Measurements from ENCODE around the gene TMEM106B.

TMEM106B gene

DNA sequence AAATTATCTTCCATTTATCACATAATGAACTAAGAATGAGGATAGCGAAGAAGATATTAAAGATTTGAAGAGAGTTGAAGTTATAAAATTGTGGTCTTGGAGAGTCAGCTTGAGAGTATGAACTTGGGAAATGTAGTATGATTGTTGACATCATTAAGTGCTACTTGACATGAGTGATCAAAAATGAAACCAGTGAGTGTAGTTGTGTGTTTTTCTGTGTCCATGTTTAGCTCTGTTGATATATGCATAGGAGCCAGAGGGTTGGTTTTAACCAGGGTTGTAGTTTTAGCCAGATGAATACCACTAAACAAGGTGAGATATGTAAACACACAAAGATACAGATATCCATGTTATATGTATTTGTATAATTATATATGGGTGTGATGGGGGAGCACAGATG, 6.2 kb downstream of the TMEM106B start:
- Histone ChIP-seq H3K36me3 (ENCODE audit: control insufficient read depth, low read length) (peaks cover 42% of the 10 kb centered on the region), H3K79me2 (ENCODE audit: control insufficient read depth, low read length) (peaks cover 18% of the 10 kb centered on the region), H3K9me2 (replicated peaks; ENCODE audit: control insufficient read depth, low read length) (no peaks in the 10 kb centered on the region), H3K27ac (ENCODE audit: low read depth, low read length) (no peak overlapping the region), H3K4me1 (ENCODE audit: control insufficient read depth, low read length) (peaks cover 19% of the 10 kb centered on the region), H3K9me3 (ENCODE audit: control insufficient read depth, insufficient read depth, low read length) (no peaks in the 10 kb centered on the region), H4K20me1 (ENCODE audit: control insufficient read depth, insufficient read depth, low read depth, low read length) (no peaks in the 10 kb centered on the region), H3K4me2 (ENCODE audit: low read length) (no peak overlapping the region), H3F3A (ENCODE audit: control insufficient read depth, insufficient read depth) (no peaks in the 10 kb centered on the region), H3K4me3 (ENCODE audit: low read length) (no peak overlapping the region), H3K27me3 (ENCODE audit: control insufficient read depth, low read length) (no peaks in the 10 kb centered on the region)
- TF ChIP-seq EZH2phosphoT487 (IDR thresholded peaks at IDR 0.05; ENCODE audit: borderline replicate concordance, low read length) (no peak), CTCF (IDR thresholded peaks at IDR 0.05; ENCODE audit: low read depth, low read length, poor library complexity, severe bottlenecking) (no peak)

- Histone ChIP-seq H3K36me3 (ENCODE audit: control insufficient read depth, low read length) (peaks cover 49% of the 10 kb centered on the region), H4K20me1 (ENCODE audit: control insufficient read depth, insufficient read depth, low read depth, low read length) (no peaks in the 10 kb centered on the region), H3F3A (ENCODE audit: control insufficient read depth, insufficient read depth) (no peaks in the 10 kb centered on the region), H3K27me3 (ENCODE audit: control insufficient read depth, low read length) (no peaks in the 10 kb centered on the region), H3K4me2 (ENCODE audit: low read length) (no peak overlapping the region), H3K4me3 (ENCODE audit: low read length) (no peak overlapping the region), H3K27ac (ENCODE audit: low read depth, low read length) (no peak overlapping the region), H3K9me3 (ENCODE audit: control insufficient read depth, insufficient read depth, low read length) (no peaks in the 10 kb centered on the region), H3K4me1 (ENCODE audit: control insufficient read depth, low read length) (peaks cover 25% of the 10 kb centered on the region), H3K9me2 (replicated peaks; ENCODE audit: control insufficient read depth, low read length) (no peaks in the 10 kb centered on the region), H3K79me2 (ENCODE audit: control insufficient read depth, low read length) (no peaks in the 10 kb centered on the region)
- TF ChIP-seq EZH2phosphoT487 (IDR thresholded peaks at IDR 0.05; ENCODE audit: borderline replicate concordance, low read length) (no peak), CTCF (IDR thresholded peaks at IDR 0.05; ENCODE audit: low read depth, low read length, poor library complexity, severe bottlenecking) (no peak)
Observed at GRCh38 chr7:12220389-12221046, 9.4 kb downstream of the TMEM106B start.

GRCh38 chr7:12221414-12221813, 10.3 kb downstream of the TMEM106B start:
- Histone ChIP-seq H3K79me2 (ENCODE audit: control insufficient read depth, low read length) (no peaks in the 10 kb centered on the region), H3K4me2 (ENCODE audit: low read length) (no peak overlapping the region), H3K4me1 (ENCODE audit: control insufficient read depth, low read length) (peaks cover 25% of the 10 kb centered on the region), H4K20me1 (ENCODE audit: control insufficient read depth, insufficient read depth, low read depth, low read length) (no peaks in the 10 kb centered on the region), H3K27ac (ENCODE audit: low read depth, low read length) (no peak overlapping the region), H3K9me3 (ENCODE audit: control insufficient read depth, insufficient read depth, low read length) (no peaks in the 10 kb centered on the region), H3K36me3 (ENCODE audit: control insufficient read depth, low read length) (peaks cover 48% of the 10 kb centered on the region), H3K4me3 (ENCODE audit: low read length) (no peak overlapping the region), H3K9me2 (replicated peaks; ENCODE audit: control insufficient read depth, low read length) (no peaks in the 10 kb centered on the region), H3F3A (ENCODE audit: control insufficient read depth, insufficient read depth) (no peaks in the 10 kb centered on the region), H3K27me3 (ENCODE audit: control insufficient read depth, low read length) (no peaks in the 10 kb centered on the region)
- TF ChIP-seq CTCF (IDR thresholded peaks at IDR 0.05; ENCODE audit: low read depth, low read length, poor library complexity, severe bottlenecking): no peak
- no peak for TF ChIP-seq EZH2phosphoT487 (IDR thresholded peaks at IDR 0.05; ENCODE audit: borderline replicate concordance, low read length)

Measured in DOHH2 (cell line).